ENCODE results near the gene SRRM2. TPM values are rescaled to one million over a fixed set of nuclear protein-coding genes. Genes with fewer than 3 reads are reported as not detected.
"Not testable (repeated sequence)": the region's sequence is repeated elsewhere in the genome, so short reads cannot be mapped to it uniquely, and the experiment has no call there.

The SRRM2 gene
- total and polyA plus RNA-seq, 9 of the 15 experiments (the other 6 are each of a cell fraction or from before 2014, with no cell fraction given): 26.7 to 563 (median 81.1) TPM

GRCh38 chr16:2721634-2722173, 30.7 kb upstream of the SRRM2 start:
- CTCF ChIA-PET (ENCODE audit: low intra/inter-chr PET ratio); intact Hi-C loops (cut with micrococcal nuclease); H3K79me2 ChIP-seq (ENCODE audit: control insufficient read depth, insufficient read depth, low read length); FAIRE-seq; in situ Hi-C loops (cut with MboI); DNase-seq (ENCODE audit: extremely low read depth in 1 of 4, low spot score in 3 of 4); H3K36me3 ChIP-seq (ENCODE audit: control insufficient read depth, insufficient read depth, low read length); H4K20me1 ChIP-seq (replicated peaks; ENCODE audit: control insufficient read depth, insufficient read depth, low read length); H3K9me3 ChIP-seq (replicated peaks; ENCODE audit: control insufficient read depth, insufficient read depth, low read depth, low read length); H3K9me1 ChIP-seq (ENCODE audit: control insufficient read depth, insufficient read depth, low read length); H3K27me3 ChIP-seq (ENCODE audit: control insufficient read depth in 2 of 2, insufficient read depth in 2 of 2, low read length in 2 of 2): not testable (repeated sequence)
- POLR2A ChIA-PET: interaction anchor here (0.6 kb wide), 1 partner anchor 129 kb away, joined by 3 read pairs; no protein-coding TSS in a partner anchor
- peak overlapping the region; percentile 59 for H3K4me2 ChIP-seq (ENCODE audit: insufficient read depth, low read length)
- H3K27ac ChIP-seq (ENCODE audit: extremely low read depth, low read depth, low read length): peak overlapping the region; percentile 44
- H3K9ac ChIP-seq (ENCODE audit: insufficient read depth in 1 of 2, low read depth in 2 of 2, low read length in 2 of 2): peak overlapping the region; percentile 55 to 92; a peak in 3 of 4 replicates
- H2AFZ ChIP-seq (ENCODE audit: low read depth, low read length): peak overlapping the region; percentile 73
- peak; percentile 2; the same call in 1 of the 3 replicates for ATAC-seq
- TF ChIP-seq CEBPB (tag; IDR thresholded peaks at IDR 0.05) (peak; percentile 51; the same call in 1 of the 2 replicates), FOXK1 (CRISPR knock-in tag; IDR thresholded peaks at IDR 0.05; ENCODE audit: borderline replicate concordance) (peak; percentile 44; the same call in 1 of the 2 replicates), FOSL1 (tag; conservative IDR thresholded peaks at IDR 0.05) (0 out of 2 replicates have a peak, but pooled peaks have one; percentile 3), ZBTB49 (CRISPR knock-in tag; IDR thresholded peaks at IDR 0.05; ENCODE audit: borderline replicate concordance) (0 out of 2 replicates have a peak, but pooled peaks have one; percentile 81)
- TF ChIP-seq, protein P1, sequence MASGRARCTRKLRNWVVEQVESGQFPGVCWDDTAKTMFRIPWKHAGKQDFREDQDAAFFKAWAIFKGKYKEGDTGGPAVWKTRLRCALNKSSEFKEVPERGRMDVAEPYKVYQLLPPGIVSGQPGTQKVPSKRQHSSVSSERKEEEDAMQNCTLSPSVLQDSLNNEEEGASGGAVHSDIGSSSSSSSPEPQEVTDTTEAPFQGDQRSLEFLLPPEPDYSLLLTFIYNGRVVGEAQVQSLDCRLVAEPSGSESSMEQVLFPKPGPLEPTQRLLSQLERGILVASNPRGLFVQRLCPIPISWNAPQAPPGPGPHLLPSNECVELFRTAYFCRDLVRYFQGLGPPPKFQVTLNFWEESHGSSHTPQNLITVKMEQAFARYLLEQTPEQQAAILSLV (tag; IDR thresholded peaks at IDR 0.05): 0 out of 2 replicates have a peak, but pooled peaks have one; percentile 18
- peak overlapping the region; percentile 51 for H3K4me3 ChIP-seq
- BruUV-seq (replicated peaks): TSS peak; percentile 37
- H3K4me1 ChIP-seq (replicated peaks in 1 of 2; ENCODE audit: control insufficient read depth in 2 of 2, insufficient read depth in 2 of 2, low read length in 2 of 2): peaks cover 2 to 46% of the 10 kb centered on the region in 2 experiments; a peak in 3 of 5 replicates
- 36% methylated on average over 10 of the region's 14 CpGs for WGBS (ENCODE audit: insufficient coverage, low coverage, missing lambda C conversion rate)
